IMR-90 (cell line): ENCODE results near the gene SYTL3. TPM values are rescaled to one million over a fixed set of nuclear protein-coding genes. Genes with fewer than 3 reads are reported as not detected.

ENCODE experiments used
- ATAC-seq: fragments of 200-7000 bp; cut with Tn5 transposase; 2 replicates; pipeline ENCODE4 v1.9.1; 2020; ENCODE audit warnings: low read depth, mild to moderate bottlenecking, moderate library complexity
- BruUV-seq: library from RNA; stranded (reverse); fragments of 400-500 nt; replicated peaks from 2 replicates; lab custom pipeline; 2021; lab: Mats Ljungman, UMichigan
- CTCF ChIA-PET: fragments of 300-600 bp; formaldehyde crosslinking; extraction: SDS; loops from one replicate; lab custom pipeline; 2021; ENCODE audit warnings: antibody characterized with exemption; lab: Yijun Ruan, JAX
- POLR2A ChIA-PET: fragments of 300-600 bp; sonication (Branson Sonifier 250); formaldehyde crosslinking; loops from one replicate; lab custom pipeline; 2022; ENCODE audit warnings: antibody characterized with exemption; ENCODE audit not compliant: unreplicated experiment; lab: Charles Lee
- DNase-seq: peaks from one replicate; pipeline ENCODE4 v3.0.0; 2013
- H2AFZ ChIP-seq: replicated peaks from 2 replicates; pipeline ENCODE3; 2013; ENCODE audit warnings: low read length, mild to moderate bottlenecking; ENCODE audit not compliant: poor library complexity
- H2AK5ac ChIP-seq: 2 replicates; pipeline ENCODE4 v1.6.1; 2013; ENCODE audit warnings: low read depth, low read length, inconsistent platforms
- H2AK9ac ChIP-seq: replicated peaks from 2 replicates; pipeline ENCODE3; 2013; ENCODE audit warnings: mild to moderate bottlenecking, low read depth, low read length, moderate library complexity; ENCODE audit not compliant: poor library complexity
- H2BK120ac ChIP-seq: 2 replicates; pipeline ENCODE4 v1.6.1; 2013; ENCODE audit warnings: low read depth, low read length, inconsistent platforms
- H2BK15ac ChIP-seq: 3 replicates; pipeline ENCODE4 v1.6.1; 2013; ENCODE audit warnings: low read depth, low read length, inconsistent platforms
- H2BK20ac ChIP-seq: 2 replicates; pipeline ENCODE4 v1.6.1; 2013; ENCODE audit warnings: low read depth, mild to moderate bottlenecking, inconsistent platforms, low read length, moderate library complexity
- H2BK5ac ChIP-seq: 2 replicates; pipeline ENCODE4 v1.6.1; 2013; ENCODE audit warnings: mild to moderate bottlenecking, low read depth, low read length, inconsistent platforms; ENCODE audit not compliant: poor library complexity, severe bottlenecking
- H3K14ac ChIP-seq: replicated peaks from 2 replicates; pipeline ENCODE4 v1.6.1; 2013; ENCODE audit warnings: low read depth, low read length, inconsistent platforms
- H3K18ac ChIP-seq: 2 replicates; pipeline ENCODE4 v1.6.1; 2013; ENCODE audit warnings: low read depth, low read length, control low read depth
- H3K23ac ChIP-seq: 2 replicates; pipeline ENCODE4 v1.6.1; 2013; ENCODE audit warnings: low read depth, low read length, inconsistent platforms
- H3K27ac ChIP-seq: 2 replicates; pipeline ENCODE4 v1.5.1; 2013; ENCODE audit warnings: mild to moderate bottlenecking, control low read depth, low read length; ENCODE audit not compliant: insufficient read depth
- H3K27me3 ChIP-seq: 2 replicates; pipeline ENCODE4 v1.6.1; 2013; ENCODE audit warnings: low read length; ENCODE audit not compliant: control insufficient read depth, insufficient read depth
- H3K36me3 ChIP-seq: 2 replicates; pipeline ENCODE4 v1.6.1; 2013; ENCODE audit warnings: low read length, mixed read lengths; ENCODE audit not compliant: control insufficient read depth, insufficient read depth
- H3K4ac ChIP-seq: 2 replicates; pipeline ENCODE4 v1.6.1; 2013; ENCODE audit warnings: low read depth, low read length, inconsistent platforms
- H3K4me1 ChIP-seq: 2 replicates; pipeline ENCODE4 v1.6.1; 2013; ENCODE audit warnings: low read length, mixed read lengths; ENCODE audit not compliant: control insufficient read depth, insufficient read depth
- H3K4me2 ChIP-seq: 2 replicates; pipeline ENCODE4 v1.6.1; 2013; ENCODE audit warnings: low read depth, mild to moderate bottlenecking, control low read depth, low read length, moderate library complexity
- H3K4me3 ChIP-seq: 2 replicates; pipeline ENCODE4 v1.5.1; 2013; ENCODE audit warnings: low read depth, mild to moderate bottlenecking, control low read depth, low read length, moderate library complexity; ENCODE audit not compliant: insufficient read depth
- H3K56ac ChIP-seq: 2 replicates; pipeline ENCODE4 v1.6.1; 2013; ENCODE audit warnings: low read length, inconsistent platforms; ENCODE audit not compliant: insufficient read depth; ENCODE audit errors: extremely low read depth
- H3K79me1 ChIP-seq, 2 experiments: 2 replicates each; pipeline ENCODE4 v1.6.1; 2013; ENCODE audit warnings: low read length in 2 of 2, inconsistent platforms in 1 of 2, low read depth in 1 of 2
- H3K9ac ChIP-seq: 2 replicates; pipeline ENCODE4 v1.6.1; 2013; ENCODE audit warnings: low read depth, low read length, control low read depth
- H3K9me1 ChIP-seq: 2 replicates; pipeline ENCODE4 v1.6.1; 2013; ENCODE audit warnings: low read length, inconsistent platforms; ENCODE audit not compliant: insufficient read depth
- H3K9me3 ChIP-seq: 2 replicates; pipeline ENCODE4 v1.6.1; 2013; ENCODE audit warnings: low read length; ENCODE audit not compliant: control insufficient read depth, insufficient read depth
- H4K20me1 ChIP-seq: 2 replicates; pipeline ENCODE4 v1.6.1; 2013; ENCODE audit warnings: low read length, inconsistent platforms; ENCODE audit not compliant: insufficient read depth
- H4K5ac ChIP-seq: 2 replicates; pipeline ENCODE4 v1.6.1; 2013; ENCODE audit warnings: mild to moderate bottlenecking, low read depth, low read length, control low read depth
- H4K8ac ChIP-seq, 2 experiments: 2 replicates each; pipeline ENCODE4 v1.6.1; 2013; ENCODE audit warnings: low read depth in 2 of 2, low read length in 2 of 2, control low read depth in 1 of 2, inconsistent platforms in 1 of 2
- H4K91ac ChIP-seq: 2 replicates; pipeline ENCODE4 v1.6.1; 2013; ENCODE audit warnings: low read depth, low read length, inconsistent platforms; ENCODE audit not compliant: insufficient read depth
- BHLHE40 ChIP-seq: fragments of 150-350 bp; IDR thresholded peaks from 2 replicates; pipeline ENCODE4 v1.6.1; 2016; ENCODE audit warnings: mild to moderate bottlenecking, low read depth, low read length
- CEBPB ChIP-seq: IDR thresholded peaks from 2 replicates; pipeline ENCODE4 v1.6.1; 2012; ENCODE audit warnings: low read depth, low read length, improper control_type of control experiment
- CHD1 ChIP-seq: IDR thresholded peaks from 2 replicates; pipeline ENCODE4 v1.6.1; 2012; ENCODE audit warnings: low read depth, low read length, improper control_type of control experiment
- CTCF ChIP-seq: conservative IDR thresholded peaks from 2 replicates; pipeline ENCODE4 v1.5.1; 2012; ENCODE audit warnings: mild to moderate bottlenecking, low read depth, low read length, improper control_type of control experiment
- ELK1 ChIP-seq: fragments of 150-350 bp; IDR thresholded peaks from 2 replicates; pipeline ENCODE4 v1.6.1; 2016; ENCODE audit warnings: low read depth, mild to moderate bottlenecking, low read length, moderate library complexity, borderline replicate concordance
- FOS ChIP-seq: fragments of 150-350 bp; IDR thresholded peaks from 2 replicates; pipeline ENCODE4 v1.6.1; 2016; ENCODE audit warnings: low read depth, low read length
- MAFK ChIP-seq: IDR thresholded peaks from 2 replicates; pipeline ENCODE4 v1.6.1; 2012; ENCODE audit warnings: low read depth, low read length, improper control_type of control experiment
- MAZ ChIP-seq: IDR thresholded peaks from 2 replicates; pipeline ENCODE4 v1.6.1; 2012; ENCODE audit warnings: low read depth, mild to moderate bottlenecking, low read length, improper control_type of control experiment, moderate library complexity, borderline replicate concordance
- MXI1 ChIP-seq: IDR thresholded peaks from 2 replicates; pipeline ENCODE4 v1.6.1; 2012; ENCODE audit warnings: low read depth, mild to moderate bottlenecking, low read length, moderate library complexity, borderline replicate concordance
- NFE2L2 ChIP-seq: fragments of 150-350 bp; IDR thresholded peaks from 2 replicates; pipeline ENCODE4 v1.6.1; 2016; ENCODE audit warnings: low read depth, mild to moderate bottlenecking, low read length
- POLR2A ChIP-seq: IDR thresholded peaks from 2 replicates; pipeline ENCODE4 v1.6.1; 2012; ENCODE audit warnings: mild to moderate bottlenecking, low read depth, low read length
- RAD21 ChIP-seq: IDR thresholded peaks from 2 replicates; pipeline ENCODE4 v1.6.1; 2012; ENCODE audit warnings: low read length, improper control_type of control experiment
- RCOR1 ChIP-seq: IDR thresholded peaks from 2 replicates; pipeline ENCODE4 v1.6.1; 2012; ENCODE audit warnings: mild to moderate bottlenecking, low read length, improper control_type of control experiment; ENCODE audit not compliant: insufficient replicate concordance
- RFX5 ChIP-seq: IDR thresholded peaks from 2 replicates; pipeline ENCODE4 v1.8.0; 2012; ENCODE audit warnings: low read depth, mild to moderate bottlenecking, low read length, moderate library complexity
- SMC3 ChIP-seq: fragments of 150-350 bp; IDR thresholded peaks from 2 replicates; pipeline ENCODE4 v1.6.1; 2016; ENCODE audit warnings: low read depth, mild to moderate bottlenecking, antibody characterized with exemption, low read length, moderate library complexity
- USF2 ChIP-seq: fragments of 150-350 bp; IDR thresholded peaks from 2 replicates; pipeline ENCODE4 v1.6.1; 2017; ENCODE audit warnings: mild to moderate bottlenecking, antibody characterized with exemption, low read length, low read depth
- WGBS, 2 experiments: methylation state at CpG; one replicate each; pipeline versions ENCODE4 v1.1.5 to v1.1.7; 2013; ENCODE audit warnings: missing lambda C conversion rate in 2 of 2; ENCODE audit not compliant: insufficient read length in 1 of 2; ENCODE audit errors: extremely low coverage in 2 of 2; 5-methylcytosine and 5-hydroxymethylcytosine counted together
- dilution Hi-C: fragments of 300-500 bp; cut with HindIII; formaldehyde crosslinking; loops from one replicate; pipeline ENCODE4 v1.14.3; 2018; ENCODE audit warnings: low sequenced_read_pairs; ENCODE audit not compliant: unreplicated experiment
- in situ Hi-C: fragments of 300-500 bp; cut with MboI; formaldehyde crosslinking; loops from 3 replicates; pipeline ENCODE4 v1.14.3; 2019; ENCODE audit warnings: low sequenced_read_pairs, inconsistent platforms, mixed read lengths
- intact Hi-C: fragments of 100-400 bp; cut with micrococcal nuclease; formaldehyde crosslinking; loops from 2 replicates; pipeline ENCODE4 v1.10.0; 2022
- polyA plus RNA-seq, 3 experiments: library from polyadenylated mRNA; depleted of rRNA; stranded (reverse); fragments of >200 nt; gene quantifications; 2 replicates each; pipeline ENCODE4 v1.2.3, GENCODE V29; 2012; ENCODE audit warnings: low replicate concordance in 1 of 3
- total RNA-seq: library from RNA; depleted of rRNA; stranded (reverse); fragments of >200 nt; gene quantifications from 2 replicates; pipeline ENCODE4 v1.2.3, GENCODE V29; 2012

SYTL3 gene
- total and polyA plus RNA-seq, 2 of the 4 experiments (the other 2 are of a cell fraction) = 2.9 to 4.3 TPM

GRCh38 chr6:158730541-158730907 is 80.7 kb downstream of the SYTL3 start:
- Histone ChIP-seq H2BK20ac (no peak overlapping the region), H2BK120ac (no peak overlapping the region), H3K4me3 (no peak overlapping the region), H3K23ac (no peak overlapping the region), H3K27ac (no peak overlapping the region), H2AK5ac (no peak overlapping the region), H3K56ac (no peak overlapping the region), H3K9ac (no peak overlapping the region), H3K27me3 (no peaks in the 10 kb centered on the region), H4K8ac (no peak overlapping the region), H3K36me3 (peaks cover 2% of the 10 kb centered on the region; the same call in 1 of the 2 replicates), H4K20me1 (no peaks in the 10 kb centered on the region), H3K4ac (no peak overlapping the region), H2BK15ac (no peak overlapping the region), H2BK5ac (no peak overlapping the region), H3K9me1 (no peaks in the 10 kb centered on the region), H3K14ac (no peak overlapping the region), H3K4me1 (no peaks in the 10 kb centered on the region), H4K91ac (no peak overlapping the region), H3K18ac (no peak overlapping the region), H3K79me1 (no peaks in the 10 kb centered on the region), H3K4me2 (no peak overlapping the region), H3K9me3 (peaks cover 4% of the 10 kb centered on the region; the same call in 1 of the 2 replicates), H2AK9ac (no peak overlapping the region), H2AFZ (no peak overlapping the region), H4K5ac (no peak overlapping the region)
- ATAC-seq (no peak), DNase-seq (no peak)
- dilution Hi-C loops = no loop called here
- in situ Hi-C loops = no loop called here
- ChIA-PET CTCF (no interaction called here), POLR2A (no interaction called here)
- intact Hi-C loops = no loop called here
- no TSS peak for BruUV-seq
- WGBS, 2 experiments = 91% methylated on average over 5 of the region's 18 CpGs; no CpG with 5 or more reads in 1 of the 2 experiments
- TF ChIP-seq MAFK = no peak
- no peak for TF ChIP-seq SMC3
- no peak for TF ChIP-seq NFE2L2
- no peak for TF ChIP-seq CEBPB
- TF ChIP-seq FOS = no peak
- no peak for TF ChIP-seq CTCF
- TF ChIP-seq RFX5 = no peak
- no peak for TF ChIP-seq USF2
- no peak for TF ChIP-seq RCOR1
- no peak for TF ChIP-seq ELK1
- TF ChIP-seq POLR2A = no peak
- TF ChIP-seq BHLHE40 = no peak
- TF ChIP-seq CHD1 = no peak
- TF ChIP-seq MAZ = no peak
- no peak for TF ChIP-seq MXI1
- no peak for TF ChIP-seq RAD21
